ENCODE results near the gene RPS18. TPM values are rescaled to one million over a fixed set of nuclear protein-coding genes. Genes with fewer than 3 reads are reported as not detected.

The RPS18 gene
- total and polyA plus RNA-seq, 2 of the 4 experiments (the other 2 are of a cell fraction), result 6,577 to 8,417 TPM

- Histone ChIP-seq H2AFZ (replicated peaks; ENCODE audit: low read length, poor library complexity) (peak within 1 kb of the TSS; percentile 80), H2AK9ac (replicated peaks; ENCODE audit: low read depth, low read length, poor library complexity) (peak within 1 kb of the TSS; percentile 94)
- in situ Hi-C loops (cut with MboI; ENCODE audit: low sequenced_read_pairs), result no loop called here
- TF ChIP-seq RCOR1 (IDR thresholded peaks at IDR 0.05; ENCODE audit: insufficient replicate concordance, low read length) (peak; percentile 9), SMC3 (IDR thresholded peaks at IDR 0.05; ENCODE audit: low read depth, low read length) (0 out of 2 replicates have a peak, but pooled peaks have one; percentile 18), CHD1 (IDR thresholded peaks at IDR 0.05; ENCODE audit: low read depth, low read length) (no peak), RAD21 (IDR thresholded peaks at IDR 0.05; ENCODE audit: low read length) (peak; percentile 24; the same call in 1 of the 2 replicates), CEBPB (IDR thresholded peaks at IDR 0.05; ENCODE audit: low read depth, low read length) (no peak), MXI1 (IDR thresholded peaks at IDR 0.05; ENCODE audit: borderline replicate concordance, low read depth, low read length) (peak; percentile 50; the same call in 1 of the 2 replicates), MAFK (IDR thresholded peaks at IDR 0.05; ENCODE audit: low read depth, low read length) (no peak), ELK1 (IDR thresholded peaks at IDR 0.05; ENCODE audit: borderline replicate concordance, low read depth, low read length) (no peak), NFE2L2 (IDR thresholded peaks at IDR 0.05; ENCODE audit: low read depth, low read length) (no peak), FOS (IDR thresholded peaks at IDR 0.05; ENCODE audit: low read depth, low read length) (no peak), MAZ (IDR thresholded peaks at IDR 0.05; ENCODE audit: borderline replicate concordance, low read depth, low read length) (no peak), BHLHE40 (IDR thresholded peaks at IDR 0.05; ENCODE audit: low read depth, low read length) (no peak)
- TF ChIP-seq, protein P1, sequence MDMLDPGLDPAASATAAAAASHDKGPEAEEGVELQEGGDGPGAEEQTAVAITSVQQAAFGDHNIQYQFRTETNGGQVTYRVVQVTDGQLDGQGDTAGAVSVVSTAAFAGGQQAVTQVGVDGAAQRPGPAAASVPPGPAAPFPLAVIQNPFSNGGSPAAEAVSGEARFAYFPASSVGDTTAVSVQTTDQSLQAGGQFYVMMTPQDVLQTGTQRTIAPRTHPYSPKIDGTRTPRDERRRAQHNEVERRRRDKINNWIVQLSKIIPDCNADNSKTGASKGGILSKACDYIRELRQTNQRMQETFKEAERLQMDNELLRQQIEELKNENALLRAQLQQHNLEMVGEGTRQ (IDR thresholded peaks at IDR 0.05; ENCODE audit: low read depth, low read length), result no peak
Measured at GRCh38 chr6:33276864-33277662, 5.2 kb downstream of the RPS18 start, which contains the start of gene B3GALT4. Gene B3GALT4, plus strand, starts transcription at chr6:33277123. Its CDS starts 297 bp downstream, at chr6:33277420.

More at GRCh38 chr6:33276864-33277662, 5.2 kb downstream of the RPS18 start, which contains the start of gene B3GALT4:
- POLR2A ChIA-PET (ENCODE audit: unreplicated experiment), result interaction anchor here (1.8 kb wide), 1 partner anchor 12 kb away, joined by 10 read pairs; the partner anchor contains the start of genes PFDN6 and WDR46
- H2BK20ac ChIP-seq (ENCODE audit: low read depth, low read length), result no peak within 1 kb of the TSS
- peak within 1 kb of the TSS; percentile 59; the same call in 1 of the 2 replicates for H2AK5ac ChIP-seq (ENCODE audit: low read depth, low read length)
- H4K8ac ChIP-seq (ENCODE audit: low read depth in 2 of 2, low read length in 2 of 2), result peak within 1 kb of the TSS; percentile 27 to 84; a peak in 3 of 4 replicates
- 2% methylated on average over 64 of the region's 80 CpGs; no CpG with 5 or more reads in 1 of the 2 experiments for WGBS, 2 experiments (ENCODE audit: extremely low coverage in 2 of 2, insufficient read length in 1 of 2)
- no peaks in the 10 kb centered on the region for H3K27me3 ChIP-seq (ENCODE audit: control insufficient read depth, insufficient read depth, low read length)
- peaks cover 79% of the 10 kb centered on the region for H4K20me1 ChIP-seq (ENCODE audit: insufficient read depth, low read length)
- H3K4me2 ChIP-seq (ENCODE audit: low read depth, low read length), result peak within 1 kb of the TSS; percentile 71
- intact Hi-C loops (cut with micrococcal nuclease) (no loop called here), dilution Hi-C loops (cut with HindIII; ENCODE audit: low sequenced_read_pairs, unreplicated experiment) (no loop called here)
- H2BK120ac ChIP-seq (ENCODE audit: low read depth, low read length), result no peak within 1 kb of the TSS
- peaks cover 63% of the 10 kb centered on the region for H3K36me3 ChIP-seq (ENCODE audit: control insufficient read depth, insufficient read depth, low read length)
- H3K4me3 ChIP-seq (ENCODE audit: insufficient read depth, low read depth, low read length), result peak within 1 kb of the TSS; percentile 46
- CTCF ChIA-PET, result interaction anchor here (1.8 kb wide), 1 partner anchor 20 kb away, joined by 5 read pairs; no protein-coding TSS in a partner anchor
- H3K23ac ChIP-seq (ENCODE audit: low read depth, low read length), result peak within 1 kb of the TSS; percentile 36; the same call in 1 of the 2 replicates
- peaks cover 9% of the 10 kb centered on the region for H3K9me1 ChIP-seq (ENCODE audit: insufficient read depth, low read length)
- no TSS peak for BruUV-seq (replicated peaks)
- peak within 1 kb of the TSS; percentile 83 for H3K14ac ChIP-seq (replicated peaks; ENCODE audit: low read depth, low read length)
- peak within 1 kb of the TSS; percentile 48 for H3K27ac ChIP-seq (ENCODE audit: insufficient read depth, low read length)
- peak; percentile 65 for ATAC-seq (ENCODE audit: low read depth)
- no peaks in the 10 kb centered on the region for H3K9me3 ChIP-seq (ENCODE audit: control insufficient read depth, insufficient read depth, low read length)
- peak within 1 kb of the TSS; percentile 49 for H4K91ac ChIP-seq (ENCODE audit: insufficient read depth, low read depth, low read length)
- DNase-seq, result peak; percentile 68
- H3K18ac ChIP-seq (ENCODE audit: low read depth, low read length), result peak within 1 kb of the TSS; percentile 6; the same call in 1 of the 2 replicates
- H2BK15ac ChIP-seq (ENCODE audit: low read depth, low read length), result no peak within 1 kb of the TSS
- peak within 1 kb of the TSS; percentile 62 for H2BK5ac ChIP-seq (ENCODE audit: low read depth, low read length, poor library complexity, severe bottlenecking)
- peak within 1 kb of the TSS; percentile 57 for H3K4ac ChIP-seq (ENCODE audit: low read depth, low read length)
- H3K56ac ChIP-seq (ENCODE audit: extremely low read depth, insufficient read depth, low read length), result peak within 1 kb of the TSS; percentile 16; the same call in 1 of the 2 replicates
- peak within 1 kb of the TSS; percentile 72 for H4K5ac ChIP-seq (ENCODE audit: low read depth, low read length)
- peaks cover 14% of the 10 kb centered on the region for H3K4me1 ChIP-seq (ENCODE audit: control insufficient read depth, insufficient read depth, low read length)
- H3K9ac ChIP-seq (ENCODE audit: low read depth, low read length), result peak within 1 kb of the TSS; percentile 62
- peaks cover 16 to 53% of the 10 kb centered on the region in 2 experiments for H3K79me1 ChIP-seq (ENCODE audit: low read depth in 1 of 2, low read length in 2 of 2)
